WTC11 (cell line): ENCODE data around the gene COLQ. TPM values are rescaled to one million over a fixed set of nuclear protein-coding genes. Genes with fewer than 3 reads are reported as not detected.

Source experiments
- microRNA-seq: library from miRNA; unstranded; fragments of <30 nt; microRNA quantifications from one replicate; pipeline ENCODE4 v1.2.0, GENCODE V29; 2022; ENCODE audit warnings: borderline number of aligned reads
- total RNA-seq: library from RNA; stranded (reverse); gene quantifications from 3 replicates; pipeline ENCODE4 v1.2.3, GENCODE V29; 2021

COLQ gene
- total RNA-seq, 1 experiment from 2014 or later, result 2.2 TPM

Small RNA genes lying within 50 kb of the gene (microRNA-seq; reads per million reads assigned to microRNA genes)
- not detected for gene MIR4270

Other genes starting within 250 kb of the COLQ start
- gene SH3BP5, start 189.1 kb downstream of the COLQ start, total RNA-seq, result 5.1 to 7.2 TPM (median 5.9 TPM) in 3 replicates
- 13.7 to 18.2 TPM (median 17.5 TPM) in 3 replicates for gene METTL6, start 94.2 kb downstream of the COLQ start, total RNA-seq
- gene EAF1, start 94.1 kb downstream of the COLQ start, total RNA-seq, result 23.9 to 26.1 TPM (median 25.4 TPM) in 3 replicates
- gene HACL1, start 79.9 kb upstream of the COLQ start, total RNA-seq, result 40.0 to 44.9 TPM (median 42.4 TPM) in 3 replicates
- 18.5 to 23.7 TPM (median 21.0 TPM) in 3 replicates for gene BTD, start 80.0 kb upstream of the COLQ start, total RNA-seq